Neuronal stem cell (in vitro differentiated cells): ENCODE data around the gene LYSMD3.

ENCODE experiments used
- DNase-seq: peaks from one replicate; pipeline ENCODE4 v3.0.0-alpha.2; 2013; ENCODE audit warnings: low spot score
- H2AFZ ChIP-seq: one replicate; pipeline ENCODE4 v1.6.1; 2013; ENCODE audit warnings: mild to moderate bottlenecking, low read length, inconsistent platforms
- H2AK5ac ChIP-seq: 2 replicates; pipeline ENCODE4 v1.6.1; 2013; ENCODE audit warnings: low read depth, mild to moderate bottlenecking, inconsistent platforms, low read length, moderate library complexity, mixed read lengths
- H2BK120ac ChIP-seq: 2 replicates; pipeline ENCODE4 v1.6.1; 2013; ENCODE audit warnings: low read depth, mild to moderate bottlenecking, inconsistent platforms, low read length, moderate library complexity, mixed read lengths
- H2BK12ac ChIP-seq: one replicate; pipeline ENCODE4 v1.6.1; 2013; ENCODE audit warnings: low read length, inconsistent platforms
- H2BK15ac ChIP-seq: 2 replicates; pipeline ENCODE4 v1.6.1; 2013; ENCODE audit warnings: mild to moderate bottlenecking, low read length, inconsistent platforms, mixed read lengths
- H2BK5ac ChIP-seq: one replicate; pipeline ENCODE4 v1.6.1; 2013; ENCODE audit warnings: inconsistent platforms, mild to moderate bottlenecking, low read length, moderate library complexity
- H3K14ac ChIP-seq: one replicate; pipeline ENCODE4 v1.6.1; 2013; ENCODE audit warnings: low read length, inconsistent platforms
- H3K18ac ChIP-seq: 2 replicates; pipeline ENCODE4 v1.6.1; 2013; ENCODE audit warnings: low read length, inconsistent platforms
- H3K23ac ChIP-seq: 2 replicates; pipeline ENCODE4 v1.6.1; 2013; ENCODE audit warnings: low read depth, mild to moderate bottlenecking, mixed read lengths, low read length, inconsistent platforms; ENCODE audit not compliant: poor library complexity
- H3K27ac ChIP-seq: replicated peaks from 3 replicates; pipeline ENCODE4 v1.5.1; 2013; ENCODE audit warnings: low read length, inconsistent platforms
- H3K27me3 ChIP-seq, 3 experiments: 2 replicates each; pipeline ENCODE4 v1.6.1; 2013; ENCODE audit warnings: low read length in 3 of 3, mild to moderate bottlenecking in 2 of 3, inconsistent platforms in 1 of 3, low read depth in 1 of 3, mixed read lengths in 1 of 3, moderate library complexity in 1 of 3; ENCODE audit not compliant: control insufficient read depth in 3 of 3, insufficient read depth in 3 of 3
- H3K36me3 ChIP-seq, 2 donors: replicated peaks in 1 of 2; 2 replicates each; pipeline ENCODE4 v1.6.1; 2013; ENCODE audit warnings: low read length in 2 of 2; ENCODE audit not compliant: control insufficient read depth in 2 of 2, insufficient read depth in 2 of 2
- H3K4ac ChIP-seq: 2 replicates; pipeline ENCODE4 v1.6.1; 2013; ENCODE audit warnings: inconsistent platforms, mild to moderate bottlenecking, low read length, moderate library complexity
- H3K4me1 ChIP-seq, 2 donors: 1 replicate in 1 of 2; 2 replicates in 1 of 2; pipeline ENCODE4 v1.6.1; 2013; ENCODE audit warnings: low read length in 2 of 2, low read depth in 1 of 2; ENCODE audit not compliant: control insufficient read depth in 2 of 2, insufficient read depth in 1 of 2
- H3K4me2 ChIP-seq: one replicate; pipeline ENCODE4 v1.6.1; 2013; ENCODE audit warnings: mild to moderate bottlenecking, low read length, inconsistent platforms; ENCODE audit not compliant: insufficient read depth, poor library complexity, severe bottlenecking
- H3K4me3 ChIP-seq, 2 donors: 2 replicates each; pipeline ENCODE4 v1.5.1; 2013; ENCODE audit warnings: low read length in 2 of 2, mild to moderate bottlenecking in 2 of 2, inconsistent platforms in 1 of 2, moderate library complexity in 1 of 2
- H3K79me1 ChIP-seq: one replicate; pipeline ENCODE4 v1.6.1; 2013; ENCODE audit warnings: low read depth, mild to moderate bottlenecking, inconsistent platforms, low read length, moderate library complexity
- H3K9ac ChIP-seq: one replicate; pipeline ENCODE4 v1.6.1; 2013; ENCODE audit warnings: mild to moderate bottlenecking, low read depth, low read length, inconsistent platforms; ENCODE audit not compliant: poor library complexity
- H3K9me3 ChIP-seq, 2 donors: replicated peaks in 1 of 2; 2 replicates each; pipeline versions ENCODE3 to v1.6.1; 2013; ENCODE audit warnings: low read length in 2 of 2, mild to moderate bottlenecking in 2 of 2, inconsistent platforms in 1 of 2, low read depth in 1 of 2, mixed read lengths in 1 of 2, moderate library complexity in 1 of 2; ENCODE audit not compliant: control insufficient read depth in 2 of 2, insufficient read depth in 1 of 2
- H4K8ac ChIP-seq: one replicate; pipeline ENCODE4 v1.6.1; 2013; ENCODE audit warnings: low read depth, mild to moderate bottlenecking, inconsistent platforms, low read length, moderate library complexity
- H4K91ac ChIP-seq: one replicate; pipeline ENCODE4 v1.6.1; 2013; ENCODE audit warnings: low read length, low read depth, mild to moderate bottlenecking, inconsistent platforms; ENCODE audit not compliant: poor library complexity
- WGBS, 2 donors: extraction: QIAGEN DNeasy Blood & Tissue Kit; methylation state at CpG; one replicate each; pipeline ENCODE4 v1.1.7; 2013; ENCODE audit warnings: missing lambda C conversion rate in 2 of 2, mixed read lengths in 1 of 2; ENCODE audit not compliant: insufficient read length in 2 of 2, insufficient replicate concordance in 1 of 2; ENCODE audit errors: extremely low coverage in 2 of 2; 5-methylcytosine and 5-hydroxymethylcytosine counted together

The LYSMD3 gene

DNA sequence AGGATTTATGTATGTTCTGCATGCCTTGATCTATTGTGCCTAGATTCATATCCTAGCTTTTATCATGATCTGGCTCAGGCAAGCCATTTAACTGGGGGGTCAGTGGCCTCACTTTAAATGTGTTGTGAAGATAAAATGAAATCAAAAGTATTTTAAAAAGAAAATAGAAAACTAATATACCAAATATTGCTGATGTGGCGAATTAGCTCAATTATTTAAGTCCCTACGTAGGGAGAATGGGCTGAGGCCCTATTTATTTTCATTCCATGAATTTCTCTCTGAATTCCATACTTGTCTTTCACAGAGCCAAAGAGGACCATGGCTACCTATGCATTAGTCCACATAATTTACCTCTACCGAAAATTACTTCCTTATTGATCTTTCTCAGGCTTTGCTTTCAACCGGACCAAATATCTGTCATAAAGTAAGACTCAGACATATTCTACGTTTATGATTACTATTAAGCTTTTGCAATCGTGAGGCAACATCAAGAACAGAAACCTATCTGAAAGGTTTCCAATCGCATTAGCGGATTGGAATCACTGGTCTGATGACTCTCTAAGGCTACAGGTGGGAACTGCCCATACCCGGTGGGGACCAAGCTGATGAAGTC, 56.5 kb downstream of the LYSMD3 start:
- peaks cover 0 to 14% (median 0%) of the 10 kb centered on the region in 3 experiments for H3K27me3 ChIP-seq
- no peak for DNase-seq
- no peak overlapping the region for H3K14ac ChIP-seq
- H2AFZ ChIP-seq = peak overlapping the region; percentile 94
- H3K79me1 ChIP-seq = no peaks in the 10 kb centered on the region
- no peak overlapping the region for H4K8ac ChIP-seq
- H3K4me3 ChIP-seq = peak overlapping the region; percentile 61 to 87
- H3K36me3 ChIP-seq = peaks cover 0 to 3% of the 10 kb centered on the region in 2 donors
- H3K4ac ChIP-seq = no peak overlapping the region
- no peak overlapping the region for H3K18ac ChIP-seq
- no peak overlapping the region for H3K27ac ChIP-seq
- no peak overlapping the region for H2AK5ac ChIP-seq
- no peak overlapping the region for H2BK12ac ChIP-seq
- H2BK120ac ChIP-seq = no peak overlapping the region
- peak overlapping the region; percentile 98 for H3K4me2 ChIP-seq
- H2BK5ac ChIP-seq = no peak overlapping the region
- H3K4me1 ChIP-seq = peaks cover 2 to 16% of the 10 kb centered on the region in 2 donors
- no peak overlapping the region for H2BK15ac ChIP-seq
- H3K23ac ChIP-seq = no peak overlapping the region
- H3K9me3 ChIP-seq = no peaks in the 10 kb centered on the region
- no CpG with 5 or more reads among the region's 9 CpGs for WGBS, 2 donors
- H4K91ac ChIP-seq = no peak overlapping the region
- H3K9ac ChIP-seq = no peak overlapping the region
